K562 (cell line): ENCODE measurements around the gene TMEM229B. TPM values are rescaled to one million over a fixed set of nuclear protein-coding genes. Genes with fewer than 3 reads are reported as not detected.

ENCODE experiments used
- ATAC-seq: fragments of 200-7000 bp; cut with Tn5 transposase; 3 replicates; pipeline ENCODE4 v1.9.1; 2020; ENCODE audit warnings: moderate library complexity
- BruUV-seq: library from RNA; stranded (reverse); fragments of 400-500 nt; replicated peaks from 2 replicates; lab custom pipeline; 2021; lab: Mats Ljungman, UMichigan
- CTCF ChIA-PET: fragments of 300-600 bp; formaldehyde crosslinking; extraction: SDS; loops from one replicate; lab custom pipeline; 2021; ENCODE audit warnings: low intra/inter-chr PET ratio; lab: Yijun Ruan, JAX
- POLR2A ChIA-PET: fragments of 300-600, 350-650 bp; sonication (Branson Sonifier 250); formaldehyde crosslinking; extraction: SDS; loops from one replicate; lab custom pipeline; 2021; ENCODE audit warnings: antibody characterized with exemption, inconsistent platforms; lab: Yijun Ruan, JAX
- DNase-seq, 4 experiments: peaks; one replicate each; pipeline versions ENCODE4 v3.0.0 to v3.0.0-alpha.2; 2011 to 2018; ENCODE audit warnings: low spot score in 3 of 4, mixed read lengths in 3 of 4; ENCODE audit errors: extremely low read depth in 1 of 4
- FAIRE-seq: peaks from 2 replicates; lab custom pipeline; 2011; peaks lifted over from hg19 to GRCh38; lab: Jason Lieb, UNC
- H2AFZ ChIP-seq: 2 replicates; pipeline ENCODE4 v1.6.0; 2011; ENCODE audit warnings: low read depth, low read length, control low read depth, inconsistent platforms
- H3K27ac ChIP-seq: fragments of 200-600 bp; 3 replicates; pipeline ENCODE4 v1.8.0; 2011; ENCODE audit warnings: low read depth, mild to moderate bottlenecking, control low read depth, inconsistent platforms, low read length, moderate library complexity, mixed read lengths; ENCODE audit errors: extremely low read depth
- H3K27me3 ChIP-seq, 2 experiments: fragments of 300-600 bp in 1 of 2; 2 replicates in 1 of 2; 3 replicates in 1 of 2; pipeline versions ENCODE4 v1.6.0 to v1.8.0; 2011; ENCODE audit warnings: inconsistent platforms in 2 of 2, low read length in 2 of 2, mild to moderate bottlenecking in 1 of 2, mixed read lengths in 1 of 2, moderate library complexity in 1 of 2; ENCODE audit not compliant: control insufficient read depth in 2 of 2, insufficient read depth in 2 of 2
- H3K36me3 ChIP-seq: fragments of 300-600 bp; 3 replicates; pipeline ENCODE4 v1.8.0; 2011; ENCODE audit warnings: mild to moderate bottlenecking, low read length, inconsistent platforms; ENCODE audit not compliant: control insufficient read depth, insufficient read depth
- H3K4me1 ChIP-seq, 2 experiments: fragments of 200-600 bp in 1 of 2; replicated peaks in 1 of 2; 2 replicates in 1 of 2; 3 replicates in 1 of 2; pipeline versions ENCODE4 v1.5.1 to v1.8.0; 2011; ENCODE audit warnings: inconsistent platforms in 2 of 2, low read length in 2 of 2, mild to moderate bottlenecking in 1 of 2, mixed read lengths in 1 of 2, moderate library complexity in 1 of 2; ENCODE audit not compliant: control insufficient read depth in 2 of 2, insufficient read depth in 2 of 2
- H3K4me2 ChIP-seq: 2 replicates; pipeline ENCODE4 v1.6.1; 2011; ENCODE audit warnings: low read length, control low read depth, inconsistent platforms, mixed read lengths; ENCODE audit not compliant: insufficient read depth
- H3K4me3 ChIP-seq: fragments of 200-600 bp; sonication (generic), shearing (Covaris generic); 2 replicates; pipeline ENCODE4 v1.5.1; 2016; ENCODE audit warnings: control low read depth, inconsistent platforms
- H3K79me2 ChIP-seq: fragments of 200-600 bp; 3 replicates; pipeline ENCODE4 v1.8.0; 2011; ENCODE audit warnings: low read length, inconsistent platforms; ENCODE audit not compliant: control insufficient read depth, insufficient read depth
- H3K9ac ChIP-seq, 2 experiments: 2 replicates each; pipeline versions ENCODE4 v1.6.0 to v1.6.1; 2011; ENCODE audit warnings: low read depth in 2 of 2, low read length in 2 of 2, control low read depth in 1 of 2, inconsistent platforms in 1 of 2, mild to moderate bottlenecking in 1 of 2, mixed read lengths in 1 of 2; ENCODE audit not compliant: insufficient read depth in 1 of 2
- H3K9me1 ChIP-seq: one replicate; pipeline ENCODE4 v1.6.0; 2011; ENCODE audit warnings: inconsistent platforms, mild to moderate bottlenecking, low read length, moderate library complexity; ENCODE audit not compliant: control insufficient read depth, insufficient read depth
- H3K9me3 ChIP-seq: replicated peaks from 2 replicates; pipeline ENCODE4 v1.5.1; 2011; ENCODE audit warnings: low read depth, low read length, inconsistent platforms; ENCODE audit not compliant: control insufficient read depth, insufficient read depth
- H4K20me1 ChIP-seq: replicated peaks from 2 replicates; pipeline ENCODE4 v1.6.1; 2011; ENCODE audit warnings: low read length, inconsistent platforms, mixed read lengths; ENCODE audit not compliant: control insufficient read depth, insufficient read depth
- PATZ1 ChIP-seq: fragments of 250-450 bp; sonication (Bioruptor Pico); IDR thresholded peaks from 2 replicates; pipeline ENCODE4 v1.5.0; 2020; ENCODE audit warnings: mild to moderate bottlenecking, borderline replicate concordance
- PTRF ChIP-seq: fragments of 450-650 bp; IDR thresholded peaks from 2 replicates; pipeline ENCODE4 v1.6.1; 2016; ENCODE audit warnings: mild to moderate bottlenecking, missing genetic modification characterization, missing compliant biosample characterization
- TBP ChIP-seq: optimal IDR thresholded peaks from 2 replicates; pipeline ENCODE3; 2011; ENCODE audit warnings: low read depth, low read length, improper control_type of control experiment
- USF2 ChIP-seq: sonication (generic); formaldehyde crosslinking; IDR thresholded peaks from 2 replicates; pipeline ENCODE4 v1.5.0; 2020; ENCODE audit warnings: missing genetic modification reagents
- ZNF717 ChIP-seq: fragments of 250-450 bp; sonication (Bioruptor Pico); IDR thresholded peaks from 2 replicates; pipeline ENCODE4 v1.5.0; 2021
- whole genome bisulfite sequencing: fragments of 100-300 bp; shearing (Covaris generic); methylation state at CpG from one replicate; pipeline ENCODE4 v1.1.6; 2016; ENCODE audit warnings: low coverage, mixed read lengths; ENCODE audit not compliant: insufficient coverage; ENCODE audit errors: missing lambda C conversion rate; 5-methylcytosine and 5-hydroxymethylcytosine counted together
- in situ Hi-C: fragments of 300-500 bp; cut with MboI; formaldehyde crosslinking; loops from 4 replicates; pipeline ENCODE4 v1.15.0; 2018; ENCODE audit warnings: inconsistent platforms, mixed read lengths
- intact Hi-C: fragments of 100-400 bp; cut with micrococcal nuclease; formaldehyde crosslinking; loops from 2 replicates; pipeline ENCODE4 v1.14.2; 2022
- polyA plus RNA-seq, 8 experiments: library from polyadenylated mRNA; depleted of rRNA in 4 of 8; stranded (reverse) in 5 of 8; unstranded in 3 of 8; fragments of >200 nt; fragmentation: Nextera tagmentation in 2 of 8; fragmentation: Illumina TruSeq in 1 of 8; extraction: Ambion mirVana in 2 of 8; extraction: Trizol in 1 of 8; gene quantifications; 2 replicates each; pipeline versions ENCODE4 v1.2.1 to v1.2.3, GENCODE V29; 2011 to 2014; ENCODE audit warnings: inconsistent platforms in 1 of 8, missing spikeins in 1 of 8
- total RNA-seq, 7 experiments: library from RNA; depleted of rRNA in 6 of 7; stranded (reverse); fragments of >200 nt in 6 of 7; fragmentation: Illumina TruSeq in 2 of 7; extraction: Trizol in 2 of 7; gene quantifications; 2 replicates each; pipeline versions ENCODE4 v1.2.1 to v1.2.3, GENCODE V29; 2011 to 2021; ENCODE audit warnings: low replicate concordance in 1 of 7
- TF ChIP-seq, protein P1 (sequence below): IDR thresholded peaks from 2 replicates; pipeline ENCODE4 v1.6.1; 2011; ENCODE audit warnings: borderline replicate concordance, low read depth, mild to moderate bottlenecking, moderate library complexity, low read length; ENCODE audit not compliant: insufficient read depth, poor library complexity, severe bottlenecking

The TMEM229B gene
- total and polyA plus RNA-seq, 9 of the 15 experiments (the other 6 are each of a cell fraction or from before 2014, with no cell fraction given): not detected

GRCh38 chr14:67529947-67530935 is 41.7 kb upstream of the TMEM229B start:
- Histone ChIP-seq H3K27me3 (no peaks in the 10 kb centered on the region), H3K9me1 (no peaks in the 10 kb centered on the region), H3K4me1 (peaks cover 0 to 15% of the 10 kb centered on the region in 2 experiments; a peak in 3 of 5 replicates), H3K4me3 (no peak overlapping the region), H2AFZ (no peak overlapping the region), H4K20me1 (no peaks in the 10 kb centered on the region), H3K36me3 (no peaks in the 10 kb centered on the region), H3K9ac (no peak overlapping the region), H3K79me2 (no peaks in the 10 kb centered on the region), H3K4me2 (no peak overlapping the region), H3K27ac (no peak overlapping the region), H3K9me3 (no peaks in the 10 kb centered on the region)
- BruUV-seq: no TSS peak
- intact Hi-C loops (no loop called here), in situ Hi-C loops (loop anchor here (5.0 kb wide), 1 partner anchor 37 kb away; no protein-coding TSS in a partner anchor)
- TF ChIP-seq ZNF717 (no peak), USF2 (CRISPR knock-in tag) (no peak), TBP (no peak), PATZ1 (CRISPR knock-in tag) (no peak), PTRF (tag) (no peak)
- TF ChIP-seq, protein P1, sequence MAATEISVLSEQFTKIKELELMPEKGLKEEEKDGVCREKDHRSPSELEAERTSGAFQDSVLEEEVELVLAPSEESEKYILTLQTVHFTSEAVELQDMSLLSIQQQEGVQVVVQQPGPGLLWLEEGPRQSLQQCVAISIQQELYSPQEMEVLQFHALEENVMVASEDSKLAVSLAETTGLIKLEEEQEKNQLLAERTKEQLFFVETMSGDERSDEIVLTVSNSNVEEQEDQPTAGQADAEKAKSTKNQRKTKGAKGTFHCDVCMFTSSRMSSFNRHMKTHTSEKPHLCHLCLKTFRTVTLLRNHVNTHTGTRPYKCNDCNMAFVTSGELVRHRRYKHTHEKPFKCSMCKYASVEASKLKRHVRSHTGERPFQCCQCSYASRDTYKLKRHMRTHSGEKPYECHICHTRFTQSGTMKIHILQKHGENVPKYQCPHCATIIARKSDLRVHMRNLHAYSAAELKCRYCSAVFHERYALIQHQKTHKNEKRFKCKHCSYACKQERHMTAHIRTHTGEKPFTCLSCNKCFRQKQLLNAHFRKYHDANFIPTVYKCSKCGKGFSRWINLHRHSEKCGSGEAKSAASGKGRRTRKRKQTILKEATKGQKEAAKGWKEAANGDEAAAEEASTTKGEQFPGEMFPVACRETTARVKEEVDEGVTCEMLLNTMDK: no peak
- FAIRE-seq (no peak), DNase-seq (no peak), ATAC-seq (no peak)
- CTCF ChIA-PET: no interaction called here
- POLR2A ChIA-PET: interaction anchor here (3.1 kb wide), 1 partner anchor 11 kb away, joined by 13 read pairs; no protein-coding TSS in a partner anchor
- WGBS: 46% methylated on average over 5 of the region's 5 CpGs
